Neural cell (in vitro differentiated cells): Measurements from ENCODE around the gene DLK2. TPM values are rescaled to one million over a fixed set of nuclear protein-coding genes. Genes with fewer than 3 reads are reported as not detected.

Experiments used
- H2AFZ ChIP-seq: fragments of 200-600, 300-800 bp; sonication (generic), shearing (Covaris generic); 2 replicates; pipeline ENCODE4 v1.6.0; 2014; ENCODE audit warnings: low read depth, mild to moderate bottlenecking, antibody characterized with exemption, low read length, moderate library complexity
- H3F3A ChIP-seq: fragments of 200-600 bp; shearing (Covaris generic); 2 replicates; pipeline ENCODE4 v1.6.1; 2016; ENCODE audit warnings: mild to moderate bottlenecking, moderate library complexity, mixed read lengths, antibody characterized with exemption, low read length; ENCODE audit not compliant: insufficient read depth, poor library complexity, severe bottlenecking
- H3K27ac ChIP-seq: fragments of 200-600, 300-800 bp; sonication (generic), shearing (Covaris generic); 2 replicates; pipeline ENCODE4 v1.5.1; 2014; ENCODE audit warnings: mild to moderate bottlenecking, low read length, moderate library complexity
- H3K27me3 ChIP-seq: fragments of 300-800, 200-600 bp; sonication (generic), shearing (Covaris generic); 2 replicates; pipeline ENCODE4 v1.6.0; 2014; ENCODE audit warnings: mild to moderate bottlenecking, low read depth, low read length, moderate library complexity; ENCODE audit not compliant: insufficient read depth
- H3K36me3 ChIP-seq: fragments of 300-800, 200-600 bp; sonication (generic), shearing (Covaris generic); 2 replicates; pipeline ENCODE4 v1.5.1; 2014; ENCODE audit warnings: mild to moderate bottlenecking, antibody characterized with exemption, low read length, moderate library complexity; ENCODE audit not compliant: insufficient read depth
- H3K4me2 ChIP-seq: fragments of 300-800, 200-600 bp; sonication (generic), shearing (Covaris generic); 2 replicates; pipeline ENCODE4 v1.6.0; 2014; ENCODE audit warnings: mild to moderate bottlenecking, low read length
- H3K4me3 ChIP-seq: fragments of 300-800, 200-600 bp; sonication (generic), shearing (Covaris generic); 2 replicates; pipeline ENCODE4 v1.5.1; 2014; ENCODE audit warnings: mild to moderate bottlenecking, low read length, moderate library complexity
- H3K79me2 ChIP-seq: fragments of 200-600 bp; shearing (Covaris generic); replicated peaks from 2 replicates; pipeline ENCODE4 v1.6.0; 2014; ENCODE audit warnings: mild to moderate bottlenecking, low read length, moderate library complexity; ENCODE audit not compliant: insufficient read depth
- H3K9ac ChIP-seq: fragments of 300-800, 200-600 bp; sonication (generic), shearing (Covaris generic); 2 replicates; pipeline ENCODE4 v1.6.1; 2016; ENCODE audit warnings: mild to moderate bottlenecking, low read length, mixed read lengths
- H3K9me2 ChIP-seq: fragments of 200-600 bp; shearing (Covaris generic); 2 replicates; pipeline ENCODE4 v1.6.1; 2016; ENCODE audit warnings: mild to moderate bottlenecking, low read length, mixed read lengths; ENCODE audit not compliant: insufficient read depth
- H3K9me3 ChIP-seq: fragments of 200-600, 300-800 bp; sonication (generic), shearing (Covaris generic); 2 replicates; pipeline ENCODE4 v1.6.1; 2016; ENCODE audit warnings: mild to moderate bottlenecking, mixed run types, low read length, moderate library complexity, mixed read lengths
- H4K20me1 ChIP-seq: fragments of 200-600 bp; shearing (Covaris generic); 2 replicates; pipeline ENCODE4 v1.6.1; 2016; ENCODE audit warnings: mild to moderate bottlenecking, mixed run types; ENCODE audit not compliant: insufficient read depth
- EP300 ChIP-seq: fragments of 450-650 bp; conservative IDR thresholded peaks from 2 replicates; pipeline ENCODE4 v1.6.1; 2014; ENCODE audit warnings: antibody characterized with exemption, mild to moderate bottlenecking, moderate library complexity; ENCODE audit not compliant: poor library complexity, severe bottlenecking
- EZH2 ChIP-seq: fragments of 200-600, 300-800 bp; shearing (Covaris generic), sonication (generic); IDR thresholded peaks from 2 replicates; pipeline ENCODE4 v1.6.1; 2014; ENCODE audit warnings: antibody characterized with exemption, low read length, borderline replicate concordance, mild to moderate bottlenecking; ENCODE audit not compliant: insufficient read depth, poor library complexity, severe bottlenecking
- MXI1 ChIP-seq: fragments of 450-650 bp; conservative IDR thresholded peaks from 2 replicates; pipeline ENCODE4 v1.6.1; 2014; ENCODE audit warnings: antibody characterized with exemption, mild to moderate bottlenecking; ENCODE audit not compliant: poor library complexity, severe bottlenecking
- POLR2AphosphoS5 ChIP-seq: IDR thresholded peaks from 2 replicates; pipeline ENCODE4 v1.6.1; 2012
- RAD21 ChIP-seq: fragments of 450-650 bp; conservative IDR thresholded peaks from 2 replicates; pipeline ENCODE4 v1.6.1; 2014; ENCODE audit warnings: antibody characterized with exemption, mild to moderate bottlenecking, moderate library complexity
- SMC3 ChIP-seq: fragments of 450-650 bp; conservative IDR thresholded peaks from 2 replicates; pipeline ENCODE4 v1.6.1; 2014; ENCODE audit warnings: antibody characterized with exemption, mild to moderate bottlenecking, moderate library complexity; ENCODE audit not compliant: poor library complexity
- TAF1 ChIP-seq: IDR thresholded peaks from 2 replicates; pipeline ENCODE4 v1.6.1; 2012; ENCODE audit warnings: low read depth
- polyA plus RNA-seq: library from polyadenylated mRNA; depleted of rRNA; stranded (reverse); fragments of >200 nt; gene quantifications from 2 replicates; pipeline ENCODE4 v1.2.3, GENCODE V29; 2014
- TF ChIP-seq, protein P1 (sequence below): IDR thresholded peaks from 2 replicates; pipeline ENCODE4 v1.6.1; 2012; ENCODE audit warnings: borderline replicate concordance

The DLK2 gene
- polyA plus RNA-seq, 1 donor from 2014 or later: 19.8 TPM

DNA sequence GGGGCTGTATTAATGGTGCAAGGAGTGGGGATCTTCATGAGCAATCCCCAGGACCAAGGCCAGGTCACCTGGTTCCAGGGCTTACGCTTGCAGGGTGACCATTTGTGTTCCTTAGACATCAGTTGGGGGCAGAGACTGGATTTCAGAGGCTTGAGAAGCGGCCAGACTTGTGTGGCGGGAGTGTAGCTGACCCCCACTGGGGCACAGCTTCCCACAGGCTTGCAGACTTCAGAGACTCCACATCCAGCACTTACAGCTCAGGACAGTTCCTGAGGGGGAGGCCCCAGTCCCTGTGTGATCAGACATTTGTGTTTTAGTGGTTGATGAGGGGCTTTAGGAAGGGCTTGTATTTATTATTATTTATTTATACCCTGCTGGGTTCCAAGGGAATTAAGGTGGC is 37.3 kb upstream of the DLK2 start:
- Histone ChIP-seq H3K36me3 (no peaks in the 10 kb centered on the region), H3K9me3 (no peaks in the 10 kb centered on the region), H2AFZ (no peak overlapping the region), H3K9ac (no peak overlapping the region), H3K27ac (no peak overlapping the region), H3K27me3 (no peaks in the 10 kb centered on the region), H3K4me3 (no peak overlapping the region), H3K4me2 (no peak overlapping the region), H3K79me2 (no peaks in the 10 kb centered on the region), H4K20me1 (no peaks in the 10 kb centered on the region), H3K9me2 (no peaks in the 10 kb centered on the region), H3F3A (no peaks in the 10 kb centered on the region)
- no peak for TF ChIP-seq RAD21
- TF ChIP-seq MXI1: no peak

- no peak overlapping the region for H2AFZ ChIP-seq
- H3K9ac ChIP-seq: no peak overlapping the region
- H4K20me1 ChIP-seq: no peaks in the 10 kb centered on the region
- no peak overlapping the region for H3K4me2 ChIP-seq
- no peaks in the 10 kb centered on the region for H3K27me3 ChIP-seq
- H3K4me3 ChIP-seq: no peak overlapping the region
- no peaks in the 10 kb centered on the region for H3F3A ChIP-seq
- no peak overlapping the region for H3K27ac ChIP-seq
- H3K79me2 ChIP-seq: no peaks in the 10 kb centered on the region
- H3K36me3 ChIP-seq: no peaks in the 10 kb centered on the region
- TF ChIP-seq MXI1: no peak
- no peak for TF ChIP-seq EZH2
- TF ChIP-seq, protein P1, sequence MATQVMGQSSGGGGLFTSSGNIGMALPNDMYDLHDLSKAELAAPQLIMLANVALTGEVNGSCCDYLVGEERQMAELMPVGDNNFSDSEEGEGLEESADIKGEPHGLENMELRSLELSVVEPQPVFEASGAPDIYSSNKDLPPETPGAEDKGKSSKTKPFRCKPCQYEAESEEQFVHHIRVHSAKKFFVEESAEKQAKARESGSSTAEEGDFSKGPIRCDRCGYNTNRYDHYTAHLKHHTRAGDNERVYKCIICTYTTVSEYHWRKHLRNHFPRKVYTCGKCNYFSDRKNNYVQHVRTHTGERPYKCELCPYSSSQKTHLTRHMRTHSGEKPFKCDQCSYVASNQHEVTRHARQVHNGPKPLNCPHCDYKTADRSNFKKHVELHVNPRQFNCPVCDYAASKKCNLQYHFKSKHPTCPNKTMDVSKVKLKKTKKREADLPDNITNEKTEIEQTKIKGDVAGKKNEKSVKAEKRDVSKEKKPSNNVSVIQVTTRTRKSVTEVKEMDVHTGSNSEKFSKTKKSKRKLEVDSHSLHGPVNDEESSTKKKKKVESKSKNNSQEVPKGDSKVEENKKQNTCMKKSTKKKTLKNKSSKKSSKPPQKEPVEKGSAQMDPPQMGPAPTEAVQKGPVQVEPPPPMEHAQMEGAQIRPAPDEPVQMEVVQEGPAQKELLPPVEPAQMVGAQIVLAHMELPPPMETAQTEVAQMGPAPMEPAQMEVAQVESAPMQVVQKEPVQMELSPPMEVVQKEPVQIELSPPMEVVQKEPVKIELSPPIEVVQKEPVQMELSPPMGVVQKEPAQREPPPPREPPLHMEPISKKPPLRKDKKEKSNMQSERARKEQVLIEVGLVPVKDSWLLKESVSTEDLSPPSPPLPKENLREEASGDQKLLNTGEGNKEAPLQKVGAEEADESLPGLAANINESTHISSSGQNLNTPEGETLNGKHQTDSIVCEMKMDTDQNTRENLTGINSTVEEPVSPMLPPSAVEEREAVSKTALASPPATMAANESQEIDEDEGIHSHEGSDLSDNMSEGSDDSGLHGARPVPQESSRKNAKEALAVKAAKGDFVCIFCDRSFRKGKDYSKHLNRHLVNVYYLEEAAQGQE: no peak
- TF ChIP-seq RAD21: no peak
- TF ChIP-seq SMC3: no peak
- TF ChIP-seq TAF1: no peak
- TF ChIP-seq POLR2AphosphoS5: no peak
- H3K9me2 ChIP-seq: no peaks in the 10 kb centered on the region
- no peaks in the 10 kb centered on the region for H3K9me3 ChIP-seq
Measured at GRCh38 chr6:43491750-43492661, 36.7 kb upstream of the DLK2 start.

GRCh38 chr6:43490523-43490939 is 35.2 kb upstream of the DLK2 start:
- no peaks in the 10 kb centered on the region for H3K36me3 ChIP-seq

More at GRCh38 chr6:43490523-43490939, 35.2 kb upstream of the DLK2 start:
- Histone ChIP-seq H2AFZ (no peak overlapping the region), H3K4me2 (no peak overlapping the region), H3K9ac (no peak overlapping the region), H3K27ac (no peak overlapping the region), H3K27me3 (no peaks in the 10 kb centered on the region), H3K4me3 (no peak overlapping the region), H3F3A (no peaks in the 10 kb centered on the region), H3K79me2 (no peaks in the 10 kb centered on the region), H4K20me1 (no peaks in the 10 kb centered on the region), H3K9me2 (no peaks in the 10 kb centered on the region), H3K9me3 (no peaks in the 10 kb centered on the region)
- TF ChIP-seq POLR2AphosphoS5 (no peak), RAD21 (no peak), EP300 (no peak)
